ENCODE data around the gene ZNF74.
A peak's percentile ranks its signal among the peaks of the same experiment; 100 is the strongest.
"Not testable (repeated sequence)": the region's sequence is repeated elsewhere in the genome, so short reads cannot be mapped to it uniquely, and the experiment has no call there.

ZNF74 gene

GRCh38 chr22:20393705-20394476 lies at the start of gene ZNF74:
Gene ZNF74 (plus strand): TSS chr22:20394151. CDS start chr22:20394629, 478 bp downstream.
- Mint-ChIP-seq H3K4me1 (ENCODE audit: low read depth) (peaks cover 32% of the 10 kb centered on the region), H3K27me3 (no peaks in the 10 kb centered on the region), H3K4me3 (peak within 1 kb of the TSS; percentile 88), H3K36me3 (ENCODE audit: low read depth) (peaks cover 16% of the 10 kb centered on the region), H3K9me3 (peaks cover 6% of the 10 kb centered on the region), H3K27ac (peak within 1 kb of the TSS; percentile 86)
- intact Hi-C loops (cut with micrococcal nuclease), result no loop called here

- H3K27me3 Mint-ChIP-seq; H3K36me3 Mint-ChIP-seq (ENCODE audit: low read depth); H3K4me1 Mint-ChIP-seq (ENCODE audit: low read depth); H3K27ac Mint-ChIP-seq; H3K9me3 Mint-ChIP-seq; intact Hi-C loops (cut with micrococcal nuclease); H3K4me3 Mint-ChIP-seq: not testable (repeated sequence)
These were observed 47.4 kb upstream of the ZNF74 start for GRCh38 chr22:20346553-20346952.

- intact Hi-C loops (cut with micrococcal nuclease); H3K36me3 Mint-ChIP-seq (ENCODE audit: low read depth); H3K27ac Mint-ChIP-seq; H3K9me3 Mint-ChIP-seq; H3K4me1 Mint-ChIP-seq (ENCODE audit: low read depth); H3K4me3 Mint-ChIP-seq; H3K27me3 Mint-ChIP-seq: not testable (repeated sequence)
These were observed 41.4 kb upstream of the ZNF74 start for GRCh38 chr22:20352536-20352935.

- Mint-ChIP-seq H3K27me3 (no peaks in the 10 kb centered on the region), H3K27ac (no peak overlapping the region), H3K9me3 (no peaks in the 10 kb centered on the region), H3K36me3 (ENCODE audit: low read depth) (no peaks in the 10 kb centered on the region), H3K4me1 (ENCODE audit: low read depth) (no peaks in the 10 kb centered on the region), H3K4me3 (no peak overlapping the region)
- intact Hi-C loops (cut with micrococcal nuclease), result no loop called here
These were observed 39.5 kb upstream of the ZNF74 start for GRCh38 chr22:20354238-20354975.

GRCh38 chr22:20355939-20356636 lies 37.9 kb upstream of the ZNF74 start:
- H3K9me3 Mint-ChIP-seq; H3K27ac Mint-ChIP-seq; H3K4me1 Mint-ChIP-seq (ENCODE audit: low read depth); intact Hi-C loops (cut with micrococcal nuclease); H3K4me3 Mint-ChIP-seq; H3K27me3 Mint-ChIP-seq; H3K36me3 Mint-ChIP-seq (ENCODE audit: low read depth): not testable (repeated sequence)

GRCh38 chr22:20356906-20357305 lies 37.0 kb upstream of the ZNF74 start:
- intact Hi-C loops (cut with micrococcal nuclease); H3K27ac Mint-ChIP-seq; H3K27me3 Mint-ChIP-seq; H3K4me1 Mint-ChIP-seq (ENCODE audit: low read depth); H3K9me3 Mint-ChIP-seq; H3K4me3 Mint-ChIP-seq; H3K36me3 Mint-ChIP-seq (ENCODE audit: low read depth): not testable (repeated sequence)

GRCh38 chr22:20357967-20358366 lies 36.0 kb upstream of the ZNF74 start:
- intact Hi-C loops (cut with micrococcal nuclease); H3K27ac Mint-ChIP-seq: not testable (repeated sequence)

GRCh38 chr22:20358503-20359239 lies 35.3 kb upstream of the ZNF74 start:
- H3K36me3 Mint-ChIP-seq (ENCODE audit: low read depth); H3K27me3 Mint-ChIP-seq; H3K4me1 Mint-ChIP-seq (ENCODE audit: low read depth); H3K27ac Mint-ChIP-seq; intact Hi-C loops (cut with micrococcal nuclease); H3K9me3 Mint-ChIP-seq; H3K4me3 Mint-ChIP-seq: not testable (repeated sequence)

More at GRCh38 chr22:20357967-20358366, 36.0 kb upstream of the ZNF74 start:
- not testable (repeated sequence) for H3K4me1 Mint-ChIP-seq (ENCODE audit: low read depth); H3K9me3 Mint-ChIP-seq; H3K4me3 Mint-ChIP-seq; H3K36me3 Mint-ChIP-seq (ENCODE audit: low read depth); H3K27me3 Mint-ChIP-seq

- peaks cover 26% of the 10 kb centered on the region for H3K4me1 Mint-ChIP-seq (ENCODE audit: low read depth)
- H3K36me3 Mint-ChIP-seq (ENCODE audit: low read depth); H3K27ac Mint-ChIP-seq; intact Hi-C loops (cut with micrococcal nuclease); H3K9me3 Mint-ChIP-seq; H3K4me3 Mint-ChIP-seq; H3K27me3 Mint-ChIP-seq: not testable (repeated sequence)
These were observed 33.7 kb upstream of the ZNF74 start for GRCh38 chr22:20360261-20360660.

- H3K9me3 Mint-ChIP-seq; H3K27me3 Mint-ChIP-seq; H3K27ac Mint-ChIP-seq; H3K36me3 Mint-ChIP-seq (ENCODE audit: low read depth); H3K4me3 Mint-ChIP-seq; intact Hi-C loops (cut with micrococcal nuclease): not testable (repeated sequence)
- H3K4me1 Mint-ChIP-seq (ENCODE audit: low read depth), result peaks cover 28% of the 10 kb centered on the region
These were observed 32.8 kb upstream of the ZNF74 start for GRCh38 chr22:20360866-20361751.

- H3K36me3 Mint-ChIP-seq (ENCODE audit: low read depth); H3K27me3 Mint-ChIP-seq; H3K27ac Mint-ChIP-seq; intact Hi-C loops (cut with micrococcal nuclease); H3K9me3 Mint-ChIP-seq; H3K4me3 Mint-ChIP-seq: not testable (repeated sequence)
- H3K4me1 Mint-ChIP-seq (ENCODE audit: low read depth), result peaks cover 28% of the 10 kb centered on the region
These were observed 32.2 kb upstream of the ZNF74 start for GRCh38 chr22:20361752-20362229.

GRCh38 chr22:20362403-20362802 lies 31.5 kb upstream of the ZNF74 start:
- H3K27me3 Mint-ChIP-seq; H3K27ac Mint-ChIP-seq; intact Hi-C loops (cut with micrococcal nuclease): not testable (repeated sequence)

More at GRCh38 chr22:20362403-20362802, 31.5 kb upstream of the ZNF74 start:
- not testable (repeated sequence) for H3K4me3 Mint-ChIP-seq; H3K36me3 Mint-ChIP-seq (ENCODE audit: low read depth); H3K9me3 Mint-ChIP-seq
- H3K4me1 Mint-ChIP-seq (ENCODE audit: low read depth), result peaks cover 28% of the 10 kb centered on the region
